Osteocyte (in vitro differentiated cells): Measurements from ENCODE around the gene TMUB2. TPM values are rescaled to one million over a fixed set of nuclear protein-coding genes. Genes with fewer than 3 reads are reported as not detected.
"Not testable (repeated sequence)": the region's sequence is repeated elsewhere in the genome, so short reads cannot be mapped to it uniquely, and the experiment has no call there.

Experiments
- DNase-seq: peaks from one replicate; pipeline ENCODE4 v3.0.0; 2021; ENCODE audit warnings: mixed read lengths; ENCODE audit not compliant: unreplicated experiment; ENCODE audit errors: extremely low spot score
- H3K27ac Mint-ChIP-seq: one replicate; pipeline ENCODE4 v1.8.0; 2021; ENCODE audit warnings: mild to moderate bottlenecking, mixed read lengths; ENCODE audit not compliant: unreplicated experiment
- H3K27me3 Mint-ChIP-seq: one replicate; pipeline ENCODE4 v1.8.0; 2021; ENCODE audit warnings: mixed read lengths; ENCODE audit not compliant: unreplicated experiment
- H3K36me3 Mint-ChIP-seq: one replicate; pipeline ENCODE4 v1.8.0; 2021; ENCODE audit warnings: mixed read lengths; ENCODE audit not compliant: unreplicated experiment
- H3K4me1 Mint-ChIP-seq: one replicate; pipeline ENCODE4 v1.8.0; 2021; ENCODE audit warnings: mixed read lengths; ENCODE audit not compliant: unreplicated experiment
- H3K4me3 Mint-ChIP-seq: one replicate; pipeline ENCODE4 v1.8.0; 2021; ENCODE audit warnings: mild to moderate bottlenecking, moderate library complexity, mixed read lengths; ENCODE audit not compliant: unreplicated experiment
- H3K9me3 Mint-ChIP-seq: one replicate; pipeline ENCODE4 v1.8.0; 2021; ENCODE audit warnings: mixed read lengths; ENCODE audit not compliant: unreplicated experiment
- CTCF ChIP-seq: fragments of 200-600 bp; sonication (generic); IDR thresholded peaks from 2 replicates; pipeline ENCODE4 v1.5.0; 2021; ENCODE audit warnings: antibody characterized with exemption, mild to moderate bottlenecking, moderate library complexity
- total RNA-seq: library from RNA; stranded (reverse); gene quantifications from 2 replicates; pipeline ENCODE4 v1.2.1, GENCODE V29; 2021

TMUB2 gene
- total RNA-seq, 1 donor from 2014 or later = 39.3 TPM

GRCh38 chr17:44146375-44147346 is 40.1 kb upstream of the TMUB2 start:
- no peak overlapping the region for H3K27ac Mint-ChIP-seq
- DNase-seq = no peak
- H3K4me3 Mint-ChIP-seq = no peak overlapping the region
- peaks cover 6% of the 10 kb centered on the region for H3K4me1 Mint-ChIP-seq
- no peak for TF ChIP-seq CTCF
- H3K36me3 Mint-ChIP-seq = peaks cover 2% of the 10 kb centered on the region
- no peaks in the 10 kb centered on the region for H3K27me3 Mint-ChIP-seq
- no peaks in the 10 kb centered on the region for H3K9me3 Mint-ChIP-seq

- H3K36me3 Mint-ChIP-seq = peaks cover 2% of the 10 kb centered on the region
- no peaks in the 10 kb centered on the region for H3K27me3 Mint-ChIP-seq
- H3K4me1 Mint-ChIP-seq = no peaks in the 10 kb centered on the region
- no peak overlapping the region for H3K4me3 Mint-ChIP-seq
- H3K9me3 Mint-ChIP-seq = no peaks in the 10 kb centered on the region
- TF ChIP-seq CTCF = no peak
- DNase-seq = no peak
- no peak overlapping the region for H3K27ac Mint-ChIP-seq
Measured at GRCh38 chr17:44147812-44148211, 39.0 kb upstream of the TMUB2 start.

DNA sequence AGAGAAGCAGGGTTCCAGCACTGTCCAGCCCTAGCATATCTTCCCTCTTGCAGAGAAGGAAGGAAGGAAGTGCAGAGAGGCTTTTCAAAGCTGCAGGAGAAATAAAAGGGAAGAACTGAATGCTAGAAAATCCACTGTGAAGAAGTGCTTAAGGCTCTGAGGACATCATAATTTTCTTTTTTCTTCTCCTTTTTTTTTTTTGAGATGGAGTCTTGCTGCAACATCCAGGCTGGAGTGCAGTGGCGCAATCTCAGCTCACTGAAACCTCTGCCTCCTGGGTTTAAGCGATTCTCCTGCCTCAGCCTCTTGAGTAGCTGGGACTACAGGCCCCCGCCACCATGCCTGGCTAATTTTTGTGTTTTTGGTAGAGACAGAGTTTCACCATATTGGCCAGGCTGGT is 37.7 kb upstream of the TMUB2 start:
- not testable (repeated sequence) for DNase-seq, H3K27me3 Mint-ChIP-seq, H3K27ac Mint-ChIP-seq, H3K4me1 Mint-ChIP-seq, H3K4me3 Mint-ChIP-seq, H3K36me3 Mint-ChIP-seq, H3K9me3 Mint-ChIP-seq

GRCh38 chr17:44149750-44150329 is 36.9 kb upstream of the TMUB2 start:
- H3K27ac Mint-ChIP-seq = no peak overlapping the region
- no peak overlapping the region for H3K4me3 Mint-ChIP-seq
- peaks cover 2% of the 10 kb centered on the region for H3K36me3 Mint-ChIP-seq
- no peaks in the 10 kb centered on the region for H3K4me1 Mint-ChIP-seq
- DNase-seq = no peak
- H3K27me3 Mint-ChIP-seq = no peaks in the 10 kb centered on the region
- no peak for TF ChIP-seq CTCF
- H3K9me3 Mint-ChIP-seq = no peaks in the 10 kb centered on the region

DNA sequence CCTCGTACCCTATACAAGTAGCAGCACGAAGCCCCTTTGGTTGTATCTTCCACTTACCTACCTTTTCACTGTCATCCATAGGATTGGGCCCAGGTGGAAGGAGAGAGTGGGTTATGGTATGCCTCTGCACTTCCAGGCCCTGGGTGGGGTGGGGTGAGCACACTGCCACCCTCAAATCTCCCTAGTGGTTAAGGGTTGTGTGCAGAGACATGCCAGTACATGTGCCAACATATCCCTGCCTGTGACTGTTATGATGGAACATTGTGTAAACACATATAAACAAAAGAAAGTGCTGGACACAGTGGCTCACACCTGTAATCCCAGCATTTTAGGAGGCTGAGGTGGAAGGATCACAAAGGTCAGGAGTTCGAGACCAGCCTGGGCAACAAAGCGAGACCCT is 33.9 kb upstream of the TMUB2 start:
- Mint-ChIP-seq H3K27ac (no peak overlapping the region), H3K27me3 (no peaks in the 10 kb centered on the region), H3K4me1 (no peaks in the 10 kb centered on the region), H3K9me3 (no peaks in the 10 kb centered on the region), H3K4me3 (no peak overlapping the region), H3K36me3 (peaks cover 2% of the 10 kb centered on the region)
- TF ChIP-seq CTCF = no peak
- DNase-seq = no peak
